Aorta (tissue), 5 donors: ENCODE measurements around the gene BMP4. TPM values are rescaled to one million over a fixed set of nuclear protein-coding genes. Genes with fewer than 3 reads are reported as not detected.

Source experiments
- ATAC-seq: fragments of 200-7000 bp; cut with Tn5 transposase; one replicate; pipeline ENCODE4 v1.9.1; 2022; ENCODE audit warnings: moderate library complexity; ENCODE audit not compliant: low FRiP score
- DNase-seq, 2 donors: peaks; one replicate each; pipeline ENCODE4 v3.0.0-alpha.2; 2020
- H3K27ac ChIP-seq, 2 donors: one replicate each; pipeline ENCODE4 v1.5.1; 2013; ENCODE audit warnings: low read length in 2 of 2, mild to moderate bottlenecking in 2 of 2, moderate library complexity in 2 of 2, control low read depth in 1 of 2, inconsistent platforms in 1 of 2, low read depth in 1 of 2
- H3K27me3 ChIP-seq, 2 donors: one replicate each; pipeline ENCODE4 v1.6.1; 2013; ENCODE audit warnings: control low read depth in 1 of 2, low read length in 1 of 2, mild to moderate bottlenecking in 1 of 2, moderate library complexity in 1 of 2; ENCODE audit not compliant: insufficient read depth in 2 of 2, control insufficient read depth in 1 of 2
- H3K36me3 ChIP-seq, 2 donors: one replicate each; pipeline ENCODE4 v1.6.1; 2013; ENCODE audit warnings: control low read depth in 1 of 2, low read length in 1 of 2, mild to moderate bottlenecking in 1 of 2; ENCODE audit not compliant: insufficient read depth in 2 of 2, control insufficient read depth in 1 of 2
- H3K4me1 ChIP-seq, 2 donors: one replicate each; pipeline ENCODE4 v1.6.1; 2013; ENCODE audit warnings: low read length in 2 of 2, control low read depth in 1 of 2, mild to moderate bottlenecking in 1 of 2, moderate library complexity in 1 of 2; ENCODE audit not compliant: insufficient read depth in 2 of 2, control insufficient read depth in 1 of 2
- H3K4me3 ChIP-seq, 2 donors: one replicate each; pipeline ENCODE4 v1.5.1; 2013; ENCODE audit warnings: low read length in 2 of 2, control low read depth in 1 of 2, mild to moderate bottlenecking in 1 of 2
- H3K9me3 ChIP-seq: one replicate; pipeline ENCODE4 v1.6.1; 2013; ENCODE audit warnings: mild to moderate bottlenecking, low read length; ENCODE audit not compliant: control insufficient read depth
- WGBS, 2 donors: extraction: QIAGEN DNeasy Blood & Tissue Kit; methylation state at CpG; one replicate each; pipeline ENCODE4 v1.1.7; 2013; 5-methylcytosine and 5-hydroxymethylcytosine counted together
- intact Hi-C, 2 donors: fragments of 100-400 bp; cut with DNase I; formaldehyde crosslinking; loops; one replicate each; pipeline versions ENCODE4 v1.14.2 to v1.15.0; 2022
- polyA plus RNA-seq, 2 donors: library from polyadenylated mRNA; stranded (reverse); fragments of 200-250 nt; gene quantifications; one replicate each; pipeline ENCODE4 v1.2.3, GENCODE V29; 2013
- total RNA-seq, 2 donors: library from RNA; stranded (reverse); fragmentation: NEBNext Ultra II Directional; extraction: Animal tissue kit (Norgen Biotek cat#: 25700); gene quantifications; one replicate each; pipeline ENCODE4 v1.2.1, GENCODE V29; 2021
- donor health status: healthy with polysubstance abuse.
- donor health status: Bipolar disorder and iron deficiency.
- donor health status: DM: no; HTN: no; CAD: no.
- donor health status: DM: no; HTN: no; CAD: no.
- donor health status: DM: yes; HTN: yes; CAD: no.

Gene BMP4
- total and polyA plus RNA-seq, 4 donors, result 7.8 to 28.5 (median 12.8) TPM

DNA sequence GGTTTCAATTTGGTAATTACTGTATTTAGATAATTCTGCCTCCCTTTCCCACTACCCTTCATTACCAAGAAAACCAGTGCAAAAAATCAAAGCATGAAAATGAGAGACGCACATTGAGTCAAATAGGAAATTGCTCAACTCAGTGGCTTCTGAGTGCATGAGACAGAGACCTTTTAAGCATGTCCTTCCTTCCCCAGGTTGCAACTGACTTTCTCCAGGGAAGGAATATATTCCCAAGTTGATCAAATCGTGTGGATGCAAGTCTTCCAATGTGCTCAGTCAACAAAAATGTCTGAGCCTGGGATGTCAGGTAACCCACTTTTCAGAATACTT, 12.9 kb downstream of the BMP4 start:
- no peaks in the 10 kb centered on the region for H3K4me1 ChIP-seq
- H3K4me3 ChIP-seq, result no peak overlapping the region
- no peaks in the 10 kb centered on the region for H3K27me3 ChIP-seq
- intact Hi-C loops, result no loop called here
- H3K9me3 ChIP-seq, result no peaks in the 10 kb centered on the region
- ATAC-seq (no peak), DNase-seq (no peak)
- no peak overlapping the region for H3K27ac ChIP-seq
- 76 to 84% methylated on average over 2 of the region's 2 CpGs for WGBS, 2 donors
- H3K36me3 ChIP-seq, result no peaks in the 10 kb centered on the region

GRCh38 chr14:53942970-53943750, 13.5 kb downstream of the BMP4 start:
- Histone ChIP-seq H3K4me3 (no peak overlapping the region), H3K9me3 (no peaks in the 10 kb centered on the region), H3K4me1 (no peaks in the 10 kb centered on the region), H3K27ac (no peak overlapping the region), H3K27me3 (no peaks in the 10 kb centered on the region), H3K36me3 (no peaks in the 10 kb centered on the region)
- WGBS, 2 donors, result 80 to 81% methylated on average over 8 of the region's 8 CpGs
- DNase-seq (no peak), ATAC-seq (no peak)
- intact Hi-C loops, result no loop called here

GRCh38 chr14:53938136-53938837, 18.3 kb downstream of the BMP4 start:
- Histone ChIP-seq H3K36me3 (no peaks in the 10 kb centered on the region), H3K27me3 (no peaks in the 10 kb centered on the region), H3K9me3 (no peaks in the 10 kb centered on the region), H3K4me3 (no peak overlapping the region), H3K27ac (no peak overlapping the region), H3K4me1 (no peaks in the 10 kb centered on the region)
- ATAC-seq (no peak), DNase-seq (no peak)
- WGBS, 2 donors, result 89% methylated on average over 7 of the region's 7 CpGs
- intact Hi-C loops, result no loop called here

DNA sequence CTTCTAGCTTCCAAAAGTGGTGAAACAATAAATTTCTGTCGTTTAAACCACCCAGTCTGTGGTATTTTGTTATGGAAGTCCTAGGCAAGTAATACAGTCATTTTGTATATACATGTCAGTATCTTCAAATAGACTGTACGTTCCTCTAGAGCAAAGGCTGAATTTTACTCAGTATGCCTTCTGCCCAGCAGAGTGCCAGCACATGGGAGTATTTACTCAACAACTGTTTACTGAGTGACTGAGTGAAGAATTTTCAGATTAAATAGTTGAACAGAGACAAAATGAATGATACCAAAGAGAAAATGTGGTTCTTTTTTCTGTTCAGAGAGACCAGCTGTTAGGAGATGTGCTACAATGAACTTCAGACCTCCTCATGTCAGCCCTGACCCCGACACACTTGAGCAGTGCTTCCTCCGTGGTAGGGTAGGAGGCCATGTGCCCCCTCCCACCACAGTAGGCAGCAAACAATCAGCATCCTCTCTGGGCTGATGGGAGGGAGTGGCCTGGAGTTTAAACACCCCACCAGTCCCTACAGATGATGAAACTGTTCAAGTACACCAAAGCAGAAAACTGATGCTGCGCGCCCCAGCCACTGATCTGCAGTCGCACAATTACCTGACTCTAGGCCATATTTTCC, 21.7 kb downstream of the BMP4 start:
- DNase-seq (no peak), ATAC-seq (no peak)
- no peaks in the 10 kb centered on the region for H3K36me3 ChIP-seq
- intact Hi-C loops, result no loop called here
- WGBS, 2 donors, result 83 to 84% methylated on average over 7 of the region's 7 CpGs
- no peaks in the 10 kb centered on the region for H3K4me1 ChIP-seq
- H3K9me3 ChIP-seq, result no peaks in the 10 kb centered on the region
- H3K27ac ChIP-seq, result no peak overlapping the region
- no peaks in the 10 kb centered on the region for H3K27me3 ChIP-seq
- no peak overlapping the region for H3K4me3 ChIP-seq

DNA sequence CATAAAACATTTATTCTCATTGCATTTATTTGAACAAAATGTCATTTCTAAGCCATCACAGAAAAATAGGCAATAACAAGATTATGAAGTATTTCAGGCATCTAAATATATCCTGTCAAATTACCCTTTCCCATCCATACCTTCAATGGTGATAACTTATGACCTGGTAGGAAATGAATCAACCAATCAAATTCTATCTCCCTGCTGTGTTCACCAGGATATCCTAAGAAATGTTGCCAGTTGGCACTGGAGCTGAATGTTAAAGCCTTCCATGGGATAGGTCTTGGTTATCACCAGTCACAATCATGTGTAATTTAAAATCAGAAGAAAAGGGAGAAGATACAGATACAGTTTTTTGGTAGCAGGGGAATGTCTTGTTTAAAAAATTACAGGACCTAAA, 23.7 kb downstream of the BMP4 start:
- no peaks in the 10 kb centered on the region for H3K27me3 ChIP-seq
- no peaks in the 10 kb centered on the region for H3K9me3 ChIP-seq
- H3K4me3 ChIP-seq, result no peak overlapping the region
- H3K27ac ChIP-seq, result no peak overlapping the region
- H3K4me1 ChIP-seq, result no peaks in the 10 kb centered on the region
- intact Hi-C loops, result no loop called here
- H3K36me3 ChIP-seq, result no peaks in the 10 kb centered on the region
- no peak for DNase-seq
- no peak for ATAC-seq

- Histone ChIP-seq H3K27ac (no peak overlapping the region), H3K27me3 (no peaks in the 10 kb centered on the region), H3K4me3 (no peak overlapping the region), H3K4me1 (peaks cover 0 to 1% of the 10 kb centered on the region in 2 donors), H3K36me3 (no peaks in the 10 kb centered on the region), H3K9me3 (no peaks in the 10 kb centered on the region)
- 75 to 81% methylated on average over 2 of the region's 2 CpGs for WGBS, 2 donors
- intact Hi-C loops, result no loop called here
- no peak for DNase-seq
- ATAC-seq, result no peak
Observed at GRCh38 chr14:53929871-53930715, 26.5 kb downstream of the BMP4 start.

DNA sequence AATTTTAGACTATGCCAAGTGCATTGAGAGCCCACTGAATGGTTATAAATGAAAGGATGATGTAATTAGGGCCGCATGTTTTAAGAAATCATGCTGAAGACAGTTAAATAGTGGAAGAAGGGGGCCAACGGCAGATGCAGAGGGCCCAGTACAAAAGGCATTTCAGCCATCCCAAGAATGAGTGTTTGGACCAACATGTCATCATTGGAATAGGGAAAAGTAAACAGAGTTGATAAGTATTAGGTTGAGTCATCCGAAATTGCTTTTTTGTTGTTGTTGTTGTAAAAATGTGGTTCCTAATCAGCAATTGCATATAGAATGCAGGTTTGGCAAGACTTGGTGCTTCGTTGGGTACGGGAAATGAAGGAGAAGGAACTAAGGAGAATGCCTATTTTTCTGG, 29.5 kb downstream of the BMP4 start:
- no peak for DNase-seq
- no peak overlapping the region for H3K27ac ChIP-seq
- H3K9me3 ChIP-seq, result no peaks in the 10 kb centered on the region
- H3K4me3 ChIP-seq, result no peak overlapping the region
- intact Hi-C loops, result no loop called here
- no peaks in the 10 kb centered on the region for H3K27me3 ChIP-seq
- H3K4me1 ChIP-seq, result peaks cover 0 to 2% of the 10 kb centered on the region in 2 donors
- 71 to 73% methylated on average over 5 of the region's 5 CpGs for WGBS, 2 donors
- ATAC-seq, result no peak
- no peaks in the 10 kb centered on the region for H3K36me3 ChIP-seq

DNA sequence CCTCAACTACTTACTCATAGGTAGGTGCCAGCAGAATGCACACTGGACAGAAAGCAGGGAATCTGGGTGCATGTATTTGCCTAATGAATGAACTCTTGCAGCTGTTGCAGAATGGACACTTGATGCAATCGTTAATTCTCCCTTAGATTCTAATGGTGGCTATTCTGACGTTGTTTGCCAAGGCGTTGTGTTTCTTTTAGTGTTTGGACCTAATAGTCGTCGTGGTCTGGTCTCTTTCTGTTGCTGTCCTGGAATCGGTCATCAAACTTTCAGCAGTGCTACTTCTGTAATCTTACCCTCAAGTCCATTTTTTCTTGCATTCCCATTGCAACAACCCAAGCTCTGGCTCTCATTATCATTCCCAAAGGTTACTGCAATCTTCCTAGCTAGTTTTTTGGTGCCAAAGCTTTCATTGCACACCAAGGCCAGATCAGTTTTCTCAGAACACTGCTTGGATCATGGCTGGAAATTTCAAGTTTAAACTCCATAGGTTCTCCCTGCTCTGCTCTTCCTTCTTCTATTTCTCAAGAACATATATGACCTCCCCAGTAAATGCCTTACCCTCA, 31.3 kb downstream of the BMP4 start:
- 89 to 90% methylated on average over 6 of the region's 6 CpGs for WGBS, 2 donors
- intact Hi-C loops, result no loop called here
- no peak for ATAC-seq

More for the DNA sequence above, 31.3 kb downstream of the BMP4 start:
- Histone ChIP-seq H3K4me3 (no peak overlapping the region), H3K36me3 (no peaks in the 10 kb centered on the region), H3K27ac (no peak overlapping the region), H3K27me3 (no peaks in the 10 kb centered on the region), H3K9me3 (no peaks in the 10 kb centered on the region), H3K4me1 (peaks cover 0 to 2% of the 10 kb centered on the region in 2 donors)
- no peak for DNase-seq
